Measurements from ENCODE around the gene ELFN1. TPM values are rescaled to one million over a fixed set of nuclear protein-coding genes. Genes with fewer than 3 reads are reported as not detected.

ELFN1 gene
- total RNA-seq, 1 experiment from 2014 or later = 0.69 TPM

GRCh38 chr7:1662101-1662500 is 8.0 kb upstream of the ELFN1 start:
- Histone ChIP-seq H3K4me1 (ENCODE audit: insufficient read depth, low read length) (0 out of 2 replicates have a peak, but pooled peaks cover 5% of the 10 kb centered on the region), H3K9me3 (ENCODE audit: low read length) (no peaks in the 10 kb centered on the region), H3K9ac (ENCODE audit: low read length) (no peak overlapping the region), H4K20me1 (ENCODE audit: low read length) (no peaks in the 10 kb centered on the region), H3K79me2 (ENCODE audit: low read length) (no peaks in the 10 kb centered on the region), H3K27me3 (ENCODE audit: low read length) (peaks cover 32% of the 10 kb centered on the region), H3K36me3 (ENCODE audit: low read depth, low read length) (no peaks in the 10 kb centered on the region), H3K4me3 (ENCODE audit: low read length) (no peak overlapping the region), H2AFZ (ENCODE audit: low read length) (no peak overlapping the region), H3K27ac (ENCODE audit: low read length) (no peak overlapping the region), H3K9me2 (replicated peaks; ENCODE audit: low read length) (no peaks in the 10 kb centered on the region), H3F3A (ENCODE audit: low read length, unreplicated experiment) (no peaks in the 10 kb centered on the region), H3K4me2 (ENCODE audit: low read length) (no peak overlapping the region)
- DNase-seq = no peak
- ATAC-seq = no peak
- POLR2A ChIA-PET (ENCODE audit: unreplicated experiment) = no interaction called here
- BruUV-seq (replicated peaks) = no TSS peak
- CTCF ChIA-PET = no interaction called here
- intact Hi-C loops (cut with micrococcal nuclease) = loop anchor here (5.0 to 10.0 kb wide), 2 partner anchors 93 to 545 kb away; no protein-coding TSS in a partner anchor
- TF ChIP-seq CTCF (conservative IDR thresholded peaks at IDR 0.05; ENCODE audit: low read depth, low read length) = no peak
- no peak for TF ChIP-seq EZH2 (IDR thresholded peaks at IDR 0.05; ENCODE audit: low read length, unreplicated experiment)
- no peak for TF ChIP-seq EZH2phosphoT487 (IDR thresholded peaks at IDR 0.05; ENCODE audit: borderline replicate concordance, low read length)

GRCh38 chr7:1662767-1663166 is 7.3 kb upstream of the ELFN1 start:
- BruUV-seq (replicated peaks) = no TSS peak

More at GRCh38 chr7:1662767-1663166, 7.3 kb upstream of the ELFN1 start:
- no peaks in the 10 kb centered on the region for H3K79me2 ChIP-seq (ENCODE audit: low read length)
- ChIA-PET CTCF (no interaction called here), POLR2A (ENCODE audit: unreplicated experiment) (interaction anchor here (0.5 kb wide), 1 partner anchor 38 kb away, joined by 3 read pairs; no protein-coding TSS in a partner anchor)
- H3K4me2 ChIP-seq (ENCODE audit: low read length) = no peak overlapping the region
- peaks cover 34% of the 10 kb centered on the region for H3K27me3 ChIP-seq (ENCODE audit: low read length)
- no peaks in the 10 kb centered on the region for H3K36me3 ChIP-seq (ENCODE audit: low read depth, low read length)
- no peak overlapping the region for H3K27ac ChIP-seq (ENCODE audit: low read length)
- 0 out of 2 replicates have a peak, but pooled peaks cover 5% of the 10 kb centered on the region for H3K4me1 ChIP-seq (ENCODE audit: insufficient read depth, low read length)
- intact Hi-C loops (cut with micrococcal nuclease) = loop anchor here (5.0 to 10.0 kb wide), 2 partner anchors 92 to 545 kb away; no protein-coding TSS in a partner anchor
- TF ChIP-seq EZH2 (IDR thresholded peaks at IDR 0.05; ENCODE audit: low read length, unreplicated experiment) (no peak), CTCF (conservative IDR thresholded peaks at IDR 0.05; ENCODE audit: low read depth, low read length) (no peak), EZH2phosphoT487 (IDR thresholded peaks at IDR 0.05; ENCODE audit: borderline replicate concordance, low read length) (no peak)
- DNase-seq = no peak
- no peak overlapping the region for H3K9ac ChIP-seq (ENCODE audit: low read length)
- H2AFZ ChIP-seq (ENCODE audit: low read length) = no peak overlapping the region
- H3K4me3 ChIP-seq (ENCODE audit: low read length) = no peak overlapping the region
- no peak for ATAC-seq
- no peaks in the 10 kb centered on the region for H3K9me3 ChIP-seq (ENCODE audit: low read length)
- no peaks in the 10 kb centered on the region for H3K9me2 ChIP-seq (replicated peaks; ENCODE audit: low read length)
- no peaks in the 10 kb centered on the region for H4K20me1 ChIP-seq (ENCODE audit: low read length)
- no peaks in the 10 kb centered on the region for H3F3A ChIP-seq (ENCODE audit: low read length, unreplicated experiment)
